PC-3 (cell line): ENCODE measurements around the gene SLC25A30. TPM values are rescaled to one million over a fixed set of nuclear protein-coding genes. Genes with fewer than 3 reads are reported as not detected.

Experiments used
- ATAC-seq: fragments of 200-7000 bp; cut with Tn5 transposase; 2 replicates; pipeline ENCODE4 v1.9.1; 2020; ENCODE audit warnings: mild to moderate bottlenecking, moderate library complexity
- BruUV-seq: library from RNA; stranded (reverse); fragments of 400-500 nt; replicated peaks from 2 replicates; lab custom pipeline; 2021; lab: Mats Ljungman, UMichigan
- CTCF ChIA-PET: fragments of 300-600 bp; sonication (Branson Sonifier 250); formaldehyde crosslinking; loops from one replicate; lab custom pipeline; 2022; ENCODE audit warnings: antibody characterized with exemption; lab: Charles Lee
- POLR2A ChIA-PET: fragments of 300-600 bp; sonication (Branson Sonifier 250); formaldehyde crosslinking; loops from one replicate; lab custom pipeline; 2022; ENCODE audit warnings: antibody characterized with exemption; ENCODE audit not compliant: unreplicated experiment; lab: Charles Lee
- DNase-seq: peaks from one replicate; pipeline ENCODE4 v3.0.0-alpha.2; 2015
- H2AFZ ChIP-seq: fragments of 300-600 bp; sonication (generic); 2 replicates; pipeline ENCODE4 v1.6.0; 2016; ENCODE audit warnings: antibody characterized with exemption, low read length
- H3F3A ChIP-seq: fragments of 300-600 bp; sonication (generic); one replicate; pipeline ENCODE4 v1.6.0; 2017; ENCODE audit warnings: antibody characterized with exemption, low read length, control low read depth, mild to moderate bottlenecking; ENCODE audit not compliant: unreplicated experiment
- H3K27ac ChIP-seq: fragments of 300-600 bp; sonication (generic); 2 replicates; pipeline ENCODE4 v1.5.1; 2016; ENCODE audit warnings: mild to moderate bottlenecking, low read length
- H3K27me3 ChIP-seq: fragments of 300-600 bp; sonication (generic); 2 replicates; pipeline ENCODE4 v1.6.1; 2016; ENCODE audit warnings: low read length, mixed read lengths
- H3K36me3 ChIP-seq: fragments of 300-600 bp; sonication (generic); 2 replicates; pipeline ENCODE4 v1.6.1; 2016; ENCODE audit warnings: low read depth, mixed run types, low read length, mixed read lengths
- H3K4me1 ChIP-seq: fragments of 300-600 bp; sonication (generic); 2 replicates; pipeline ENCODE4 v1.5.1; 2016; ENCODE audit warnings: low read length; ENCODE audit not compliant: insufficient read depth
- H3K4me2 ChIP-seq: fragments of 300-600 bp; sonication (generic); 2 replicates; pipeline ENCODE4 v1.6.0; 2016; ENCODE audit warnings: low read length
- H3K4me3 ChIP-seq: fragments of 300-600 bp; sonication (generic); 2 replicates; pipeline ENCODE4 v1.5.1; 2016; ENCODE audit warnings: mild to moderate bottlenecking, low read length, mixed read lengths
- H3K79me2 ChIP-seq: fragments of 300-600 bp; sonication (generic); 2 replicates; pipeline ENCODE4 v1.6.1; 2017; ENCODE audit warnings: low read length, mixed read lengths
- H3K9ac ChIP-seq: fragments of 300-600 bp; sonication (generic); 2 replicates; pipeline ENCODE4 v1.6.0; 2016; ENCODE audit warnings: mild to moderate bottlenecking, low read length
- H3K9me2 ChIP-seq: fragments of 300-600 bp; sonication (generic); replicated peaks from 2 replicates; pipeline ENCODE4 v1.6.1; 2016; ENCODE audit warnings: mixed run types, low read length, mixed read lengths
- H3K9me3 ChIP-seq: fragments of 300-600 bp; sonication (generic); 2 replicates; pipeline ENCODE4 v1.6.1; 2016; ENCODE audit warnings: low read length, mixed read lengths
- H4K20me1 ChIP-seq: fragments of 300-600 bp; sonication (generic); 2 replicates; pipeline ENCODE4 v1.6.1; 2016; ENCODE audit warnings: low read length, mixed read lengths
- CTCF ChIP-seq: fragments of 300-600 bp; sonication (generic); conservative IDR thresholded peaks from 2 replicates; pipeline ENCODE4 v1.5.1; 2017; ENCODE audit warnings: antibody characterized with exemption, low read depth, mild to moderate bottlenecking, low read length
- EZH2 ChIP-seq: fragments of 300-600 bp; sonication (generic); IDR thresholded peaks from one replicate; pipeline ENCODE4 v1.6.1; 2017; ENCODE audit warnings: antibody characterized with exemption, mild to moderate bottlenecking, low read length; ENCODE audit not compliant: unreplicated experiment
- EZH2phosphoT487 ChIP-seq: fragments of 300-600 bp; sonication (generic); IDR thresholded peaks from 2 replicates; pipeline ENCODE4 v1.6.1; 2018; ENCODE audit warnings: mild to moderate bottlenecking, antibody characterized with exemption, low read length, borderline replicate concordance
- intact Hi-C: fragments of 100-400 bp; cut with micrococcal nuclease; formaldehyde crosslinking; loops from 2 replicates; pipeline ENCODE4 v1.9.0; 2023
- total RNA-seq: library from RNA; depleted of rRNA; stranded (reverse); fragments of >200 nt; gene quantifications from 2 replicates; pipeline ENCODE4 v1.2.3, GENCODE V29; 2014

The SLC25A30 gene
- total RNA-seq, 1 experiment from 2014 or later: 8.0 TPM

DNA sequence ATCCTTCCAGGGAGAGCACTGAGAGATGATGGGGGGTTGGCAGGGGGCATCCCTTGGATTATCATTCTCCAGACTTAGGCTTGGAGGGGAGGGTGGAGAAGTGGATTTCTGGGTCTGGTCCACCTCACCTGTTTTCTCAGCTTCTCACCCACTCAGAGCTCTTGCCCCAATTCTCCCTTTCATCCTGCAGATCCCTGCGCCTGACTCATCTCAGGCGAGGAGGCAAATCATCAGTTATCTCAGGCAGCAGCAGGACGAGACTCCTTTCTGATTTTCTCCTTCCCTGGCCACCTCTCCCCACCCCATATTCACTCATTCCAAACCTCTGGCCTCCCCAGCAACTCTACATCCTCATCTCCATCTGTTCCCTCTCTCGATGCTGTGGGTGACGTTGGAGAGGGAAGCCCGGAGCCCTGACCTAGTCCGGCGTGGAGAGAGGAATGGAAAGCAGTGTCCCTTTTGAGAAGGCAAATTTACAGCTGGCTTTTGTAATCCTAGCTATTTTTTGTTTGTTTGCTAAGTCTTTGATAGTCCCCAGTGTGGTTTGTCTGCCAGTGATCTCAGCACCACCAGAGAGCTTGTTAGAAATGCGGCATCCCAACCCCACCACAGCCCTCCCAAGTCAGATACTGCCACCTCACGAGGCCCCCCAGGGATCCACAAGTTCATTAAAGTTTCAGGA lies 53.2 kb downstream of the SLC25A30 start:
- Histone ChIP-seq H3F3A (no peaks in the 10 kb centered on the region), H3K4me1 (peaks cover 43% of the 10 kb centered on the region), H3K4me2 (no peak overlapping the region), H3K9ac (no peak overlapping the region), H2AFZ (no peak overlapping the region), H3K36me3 (no peaks in the 10 kb centered on the region), H4K20me1 (no peaks in the 10 kb centered on the region), H3K79me2 (no peaks in the 10 kb centered on the region), H3K27me3 (no peaks in the 10 kb centered on the region), H3K27ac (peak overlapping the region; percentile 56), H3K9me3 (no peaks in the 10 kb centered on the region), H3K4me3 (no peak overlapping the region), H3K9me2 (no peaks in the 10 kb centered on the region)
- DNase-seq (no peak), ATAC-seq (no peak)
- ChIA-PET POLR2A (no interaction called here), CTCF (no interaction called here)
- no TSS peak for BruUV-seq
- TF ChIP-seq CTCF: no peak
- no peak for TF ChIP-seq EZH2
- no peak for TF ChIP-seq EZH2phosphoT487
- intact Hi-C loops: no loop called here

- H3K27ac ChIP-seq: no peak overlapping the region
- intact Hi-C loops: no loop called here
- no peaks in the 10 kb centered on the region for H3K9me3 ChIP-seq
- no peak; the same call in 1 of the 2 replicates for TF ChIP-seq CTCF
- no peak for TF ChIP-seq EZH2phosphoT487
- no peak for TF ChIP-seq EZH2
- H3K36me3 ChIP-seq: no peaks in the 10 kb centered on the region
- H3K4me3 ChIP-seq: no peak overlapping the region
- ChIA-PET CTCF (no interaction called here), POLR2A (no interaction called here)
- H3K27me3 ChIP-seq: no peaks in the 10 kb centered on the region
- ATAC-seq (no peak), DNase-seq (no peak)
- H3K4me1 ChIP-seq: peaks cover 30% of the 10 kb centered on the region
- H4K20me1 ChIP-seq: no peaks in the 10 kb centered on the region
- no peaks in the 10 kb centered on the region for H3F3A ChIP-seq
- no TSS peak for BruUV-seq
- no peaks in the 10 kb centered on the region for H3K9me2 ChIP-seq
- H3K4me2 ChIP-seq: no peak overlapping the region
- H3K79me2 ChIP-seq: no peaks in the 10 kb centered on the region
- no peak overlapping the region for H3K9ac ChIP-seq
- H2AFZ ChIP-seq: no peak overlapping the region
These were observed 55.2 kb downstream of the SLC25A30 start for GRCh38 chr13:45362939-45363338.

- no peaks in the 10 kb centered on the region for H3F3A ChIP-seq
- peaks cover 20% of the 10 kb centered on the region for H3K4me1 ChIP-seq
- DNase-seq (peak; percentile 72), ATAC-seq (peak; percentile 93)
- H3K27ac ChIP-seq: peak overlapping the region; percentile 37
- no peak overlapping the region for H2AFZ ChIP-seq
- H3K9me3 ChIP-seq: no peaks in the 10 kb centered on the region
- no peaks in the 10 kb centered on the region for H3K9me2 ChIP-seq
- H4K20me1 ChIP-seq: no peaks in the 10 kb centered on the region
- ChIA-PET CTCF (no interaction called here), POLR2A (no interaction called here)
- intact Hi-C loops: no loop called here
- TF ChIP-seq EZH2phosphoT487: no peak
- no peak for TF ChIP-seq CTCF
- no peak for TF ChIP-seq EZH2
- H3K9ac ChIP-seq: no peak overlapping the region
- no peaks in the 10 kb centered on the region for H3K36me3 ChIP-seq
- H3K4me3 ChIP-seq: no peak overlapping the region
- no TSS peak for BruUV-seq
- peak overlapping the region; percentile 28; the same call in 1 of the 2 replicates for H3K4me2 ChIP-seq
- H3K79me2 ChIP-seq: no peaks in the 10 kb centered on the region
- no peaks in the 10 kb centered on the region for H3K27me3 ChIP-seq
These were observed 56.5 kb downstream of the SLC25A30 start for GRCh38 chr13:45361596-45362206.
